HL-60 (cell line): Measurements from ENCODE around the gene CNOT3.

Experiments
- DNase-seq, 2 experiments: peaks; one replicate each; pipeline ENCODE4 v3.0.0-alpha.2; 2010 to 2020; ENCODE audit warnings: low read depth in 1 of 2, low spot score in 1 of 2
- H3K27ac ChIP-seq: fragments of 250-450 bp; sonication (Bioruptor Pico); replicated peaks from 2 replicates; pipeline ENCODE4 v1.5.1; 2020; ENCODE audit warnings: mild to moderate bottlenecking, moderate library complexity
- H3K27me3 ChIP-seq: fragments of 250-450 bp; sonication (Bioruptor Pico); 2 replicates; pipeline ENCODE4 v1.5.1; 2021; ENCODE audit warnings: mild to moderate bottlenecking, moderate library complexity; ENCODE audit not compliant: insufficient read depth, poor library complexity, severe bottlenecking
- H3K4me3 ChIP-seq: replicated peaks from 2 replicates; pipeline ENCODE4 v1.5.1; 2011; ENCODE audit warnings: mild to moderate bottlenecking, control low read depth, low read length; ENCODE audit not compliant: insufficient read depth
- CTCF ChIP-seq: IDR thresholded peaks from one replicate; pipeline ENCODE4 v1.5.1; 2011; ENCODE audit warnings: low read length, control low read depth, inconsistent platforms; ENCODE audit not compliant: insufficient read depth
- GABPA ChIP-seq: IDR thresholded peaks from 2 replicates; pipeline ENCODE4 v1.6.1; 2012; ENCODE audit warnings: low read depth
- POLR2AphosphoS5 ChIP-seq: IDR thresholded peaks from 2 replicates; pipeline ENCODE4 v1.6.1; 2012; ENCODE audit warnings: low read depth
- REST ChIP-seq: IDR thresholded peaks from 2 replicates; pipeline ENCODE4 v1.6.1; 2012; ENCODE audit warnings: low read depth; ENCODE audit not compliant: insufficient replicate concordance
- SPI1 ChIP-seq: IDR thresholded peaks from 2 replicates; pipeline ENCODE4 v1.6.1; 2012; ENCODE audit warnings: low read depth, mild to moderate bottlenecking, borderline replicate concordance

The CNOT3 gene

GRCh38 chr19:54204767-54205468 is 67.4 kb downstream of the CNOT3 start:
- DNase-seq = no peak
- Histone ChIP-seq H3K4me3 (0 out of 2 replicates have a peak overlapping the region, but pooled peaks have one; percentile 0), H3K27ac (peak overlapping the region; percentile 1), H3K27me3 (no peaks in the 10 kb centered on the region)
- no peak for TF ChIP-seq GABPA
- TF ChIP-seq POLR2AphosphoS5 = no peak; the same call in 1 of the 2 replicates
- TF ChIP-seq REST = no peak
- no peak for TF ChIP-seq CTCF
- no peak for TF ChIP-seq SPI1
